Glutamatergic neuron (in vitro differentiated cells): ENCODE measurements around the gene DDX49. TPM values are rescaled to one million over a fixed set of nuclear protein-coding genes. Genes with fewer than 3 reads are reported as not detected.

Experiments
- DNase-seq: peaks from one replicate; pipeline ENCODE4 v3.0.0; 2022
- H3K27ac Mint-ChIP-seq: one replicate; pipeline ENCODE4 v1.8.0; 2020; ENCODE audit warnings: mild to moderate bottlenecking, mixed read lengths, inconsistent platforms; ENCODE audit not compliant: unreplicated experiment
- H3K27me3 Mint-ChIP-seq: one replicate; pipeline ENCODE4 v1.8.0; 2020; ENCODE audit warnings: mild to moderate bottlenecking, moderate library complexity, mixed read lengths, inconsistent platforms; ENCODE audit not compliant: unreplicated experiment
- H3K36me3 Mint-ChIP-seq: one replicate; pipeline ENCODE4 v1.8.0; 2020; ENCODE audit warnings: mild to moderate bottlenecking, mixed read lengths, inconsistent platforms; ENCODE audit not compliant: unreplicated experiment
- H3K4me1 Mint-ChIP-seq: one replicate; pipeline ENCODE4 v1.8.0; 2020; ENCODE audit warnings: mild to moderate bottlenecking, low read depth, mixed read lengths, inconsistent platforms; ENCODE audit not compliant: unreplicated experiment
- H3K4me3 Mint-ChIP-seq: one replicate; pipeline ENCODE4 v1.8.0; 2020; ENCODE audit warnings: mild to moderate bottlenecking, mixed read lengths, inconsistent platforms; ENCODE audit not compliant: unreplicated experiment
- H3K9me3 Mint-ChIP-seq: one replicate; pipeline ENCODE4 v1.8.0; 2020; ENCODE audit warnings: mild to moderate bottlenecking, moderate library complexity, mixed read lengths, inconsistent platforms; ENCODE audit not compliant: unreplicated experiment
- CTCF ChIP-seq: fragments of 200-600 bp; sonication (generic); IDR thresholded peaks from one replicate; pipeline ENCODE4 v1.5.0; 2021; ENCODE audit not compliant: partially characterized antibody, unreplicated experiment
- total RNA-seq: library from RNA; stranded (reverse); fragmentation: NEBNext Ultra II Directional; extraction: Animal tissue kit (Norgen Biotek cat#: 25700); gene quantifications from one replicate; pipeline ENCODE4 v1.2.1, GENCODE V29; 2021; ENCODE audit not compliant: unreplicated experiment

DDX49 gene
- total RNA-seq, 1 donor from 2014 or later, result 51.4 TPM

GRCh38 chr19:18967358-18968146, 48.0 kb downstream of the DDX49 start:
- DNase-seq, result no peak
- Mint-ChIP-seq H3K4me1 (no peaks in the 10 kb centered on the region), H3K36me3 (no peaks in the 10 kb centered on the region), H3K27ac (no peak overlapping the region), H3K27me3 (no peaks in the 10 kb centered on the region), H3K9me3 (no peaks in the 10 kb centered on the region), H3K4me3 (no peak overlapping the region)
- no peak for TF ChIP-seq CTCF

- no peaks in the 10 kb centered on the region for H3K36me3 Mint-ChIP-seq
- no peak overlapping the region for H3K4me3 Mint-ChIP-seq
- no peaks in the 10 kb centered on the region for H3K9me3 Mint-ChIP-seq
- TF ChIP-seq CTCF, result no peak
- no peaks in the 10 kb centered on the region for H3K27me3 Mint-ChIP-seq
- DNase-seq, result no peak
- no peak overlapping the region for H3K27ac Mint-ChIP-seq
- H3K4me1 Mint-ChIP-seq, result no peaks in the 10 kb centered on the region
These were observed 50.6 kb downstream of the DDX49 start for GRCh38 chr19:18969931-18970659.

- no peak for DNase-seq
- no peak overlapping the region for H3K4me3 Mint-ChIP-seq
- TF ChIP-seq CTCF, result no peak
- H3K36me3 Mint-ChIP-seq, result no peaks in the 10 kb centered on the region
- no peaks in the 10 kb centered on the region for H3K27me3 Mint-ChIP-seq
- H3K4me1 Mint-ChIP-seq, result no peaks in the 10 kb centered on the region
- no peaks in the 10 kb centered on the region for H3K9me3 Mint-ChIP-seq
- H3K27ac Mint-ChIP-seq, result no peak overlapping the region
These were observed 52.8 kb downstream of the DDX49 start for GRCh38 chr19:18972301-18972811.

GRCh38 chr19:18972851-18973250, 53.3 kb downstream of the DDX49 start:
- no peak overlapping the region for H3K27ac Mint-ChIP-seq
- no peaks in the 10 kb centered on the region for H3K4me1 Mint-ChIP-seq
- no peaks in the 10 kb centered on the region for H3K9me3 Mint-ChIP-seq
- H3K27me3 Mint-ChIP-seq, result no peaks in the 10 kb centered on the region
- H3K36me3 Mint-ChIP-seq, result no peaks in the 10 kb centered on the region
- DNase-seq, result no peak
- H3K4me3 Mint-ChIP-seq, result no peak overlapping the region
- no peak for TF ChIP-seq CTCF

- Mint-ChIP-seq H3K27ac (no peak overlapping the region), H3K36me3 (no peaks in the 10 kb centered on the region), H3K4me1 (no peaks in the 10 kb centered on the region), H3K27me3 (no peaks in the 10 kb centered on the region), H3K4me3 (no peak overlapping the region), H3K9me3 (no peaks in the 10 kb centered on the region)
- TF ChIP-seq CTCF, result no peak
- DNase-seq, result no peak
These were observed 55.5 kb downstream of the DDX49 start for GRCh38 chr19:18975011-18975410.
